NOMO-1 treated with dmso at 0.1 percent for 144 hours (cell line): ENCODE measurements around the gene MYO1D.

Experiments
- DNase-seq: peaks from one replicate; lab custom pipeline; 2025; ENCODE audit not compliant: unreplicated experiment; lab: John Stamatoyannopoulos, UW

MYO1D gene

DNA sequence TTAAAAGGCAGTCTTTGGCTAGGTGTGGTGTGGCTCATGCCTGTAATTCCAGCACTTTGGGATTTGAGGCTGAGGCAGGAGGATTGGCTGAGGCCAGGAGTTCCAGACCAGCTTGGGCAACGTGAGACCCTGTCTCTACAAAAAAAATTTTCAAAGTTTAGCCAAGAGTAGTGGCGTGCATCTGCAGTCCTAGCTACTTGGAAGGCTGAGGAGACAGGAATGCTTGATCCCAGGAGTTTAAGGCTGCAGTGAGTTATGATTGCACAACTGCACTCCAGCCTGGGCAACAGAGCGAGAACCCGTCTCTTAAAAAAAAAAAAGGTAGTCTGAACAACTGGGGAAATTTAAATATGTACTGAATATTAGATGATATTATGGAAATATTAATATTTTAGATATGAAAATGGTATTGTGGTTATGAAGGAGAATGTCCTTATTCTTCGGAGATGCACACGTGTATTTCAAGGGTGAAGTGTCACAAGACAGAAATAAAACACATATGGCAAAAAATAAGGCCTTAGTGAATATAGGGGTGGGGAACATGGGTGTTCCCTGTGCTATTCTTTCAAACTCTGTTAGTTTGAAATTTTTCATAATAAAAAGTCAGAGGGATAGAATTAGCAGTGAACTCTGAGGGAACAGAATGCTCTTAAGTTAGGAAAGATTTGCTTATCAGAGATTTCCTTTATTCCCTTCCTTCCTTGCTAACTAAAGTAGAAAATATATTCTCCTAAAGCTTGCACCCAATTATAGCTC is 245.4 kb downstream of the MYO1D start:
- no peak for DNase-seq

DNA sequence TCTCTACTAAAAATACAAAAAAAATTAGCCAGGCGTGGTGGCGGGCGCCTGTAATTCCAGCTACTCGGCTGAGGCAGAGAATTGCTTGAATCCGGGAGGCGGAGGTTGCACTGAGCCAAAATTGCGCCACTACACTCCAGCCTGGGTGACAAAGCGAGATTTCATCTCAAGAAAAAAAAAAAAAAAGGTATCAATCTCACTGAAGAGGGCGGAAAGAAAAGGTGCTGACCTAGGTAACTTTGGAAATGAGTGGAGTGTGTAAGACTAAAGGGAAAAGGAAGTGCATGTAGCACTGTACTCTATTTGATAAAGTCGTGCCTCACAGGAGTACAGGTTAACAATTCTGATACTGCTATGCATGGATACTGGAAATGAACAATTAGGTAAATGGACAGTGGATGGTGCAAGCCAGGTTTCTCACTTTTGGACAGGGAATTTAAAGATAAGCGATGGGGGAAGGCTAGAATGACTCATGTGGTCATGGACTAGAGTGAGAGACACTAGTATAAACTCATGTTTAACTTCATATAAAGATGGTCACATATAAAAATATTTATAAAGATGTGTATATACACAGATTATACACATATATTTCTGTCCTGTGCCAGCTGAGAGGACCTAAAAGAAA is 247.2 kb downstream of the MYO1D start:
- no peak for DNase-seq

DNA sequence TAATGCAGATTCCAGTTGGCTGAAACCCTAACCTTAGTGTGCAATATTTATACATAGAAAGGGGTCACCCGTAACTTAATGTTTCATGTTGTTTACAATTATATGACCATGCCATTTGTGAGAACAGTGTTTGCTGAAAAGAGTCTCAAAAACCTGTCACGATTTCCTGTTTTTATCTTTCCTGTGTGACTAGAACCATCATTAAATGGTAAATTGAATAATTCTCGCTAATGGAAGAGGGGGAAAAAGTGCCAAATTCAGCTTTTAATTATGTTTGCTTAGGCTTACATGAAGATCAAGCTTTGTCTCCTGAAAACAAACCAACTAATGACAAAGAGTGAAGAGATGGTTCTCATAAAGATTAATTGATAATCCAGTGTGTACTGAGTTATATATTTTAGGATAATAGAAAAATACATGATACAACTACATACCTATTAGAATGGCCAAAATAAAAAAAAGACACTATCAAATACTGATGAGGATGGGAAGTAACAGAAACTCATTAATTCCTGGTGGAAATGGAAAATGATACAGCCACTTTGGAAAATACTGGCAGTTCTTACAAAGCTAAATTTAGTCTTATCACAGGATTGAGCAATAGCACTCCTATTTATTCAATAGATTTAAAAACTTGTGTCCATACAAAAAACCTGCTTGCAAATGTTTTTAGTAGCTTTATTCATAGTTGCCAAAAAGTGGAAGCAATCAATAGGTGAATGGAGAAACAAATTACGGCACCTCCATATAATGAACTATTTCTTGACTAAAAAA is 248.5 kb downstream of the MYO1D start:
- no peak for DNase-seq

DNA sequence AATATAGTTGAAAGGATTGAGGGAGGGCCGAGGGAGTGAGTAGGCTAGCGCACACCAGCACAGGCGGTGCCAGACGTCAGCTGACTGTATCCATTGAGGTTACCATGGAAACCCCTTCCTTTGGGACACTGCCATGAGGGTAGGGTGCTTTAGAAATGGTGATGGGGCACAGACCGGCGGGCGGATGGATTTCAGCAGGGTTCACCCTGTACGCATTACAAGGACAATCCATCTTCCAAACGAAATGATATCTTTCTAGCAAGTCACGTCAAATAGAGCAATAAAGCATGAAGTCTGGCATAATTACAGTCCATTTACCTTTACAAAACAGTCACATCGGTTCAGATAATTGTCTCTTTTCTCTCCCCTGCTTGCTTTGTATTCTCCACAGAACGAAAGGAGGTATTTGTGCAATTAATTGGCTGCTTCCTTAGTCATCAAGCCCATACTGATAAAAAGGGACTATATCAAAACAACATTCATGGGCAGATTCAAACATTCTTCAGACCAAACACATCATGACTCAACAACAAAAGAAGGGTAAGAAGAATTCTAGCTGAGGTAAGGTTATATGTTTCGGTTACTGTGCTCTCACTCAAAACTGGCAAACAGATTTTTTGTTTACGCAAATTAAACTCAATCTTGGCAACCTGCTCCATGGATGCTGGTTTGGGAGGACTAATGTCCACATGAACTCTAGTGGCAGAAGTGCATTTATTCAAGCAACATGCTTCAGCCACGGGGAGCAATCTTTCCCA is 249.5 kb downstream of the MYO1D start:
- no peak for DNase-seq

DNA sequence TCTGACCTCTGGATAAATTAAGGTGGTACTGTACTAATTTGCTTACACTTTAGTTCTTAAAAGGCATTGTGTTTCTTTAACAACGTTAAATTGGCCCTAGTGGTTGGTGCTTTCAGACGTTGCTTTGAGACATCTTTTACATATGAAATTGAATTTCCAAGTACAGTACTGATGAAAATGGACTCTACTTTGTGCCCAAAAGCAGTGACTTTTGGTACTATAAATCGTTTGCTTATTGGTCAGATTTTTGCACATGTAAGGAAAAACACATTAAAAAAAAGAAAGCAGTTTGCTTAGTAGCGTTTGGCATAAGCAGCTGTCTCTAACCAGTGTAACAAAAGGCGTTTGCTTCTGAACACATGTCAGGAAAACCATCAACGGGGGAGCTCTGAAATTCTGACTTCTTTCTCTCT is 250.5 kb downstream of the MYO1D start:
- no peak for DNase-seq

DNA sequence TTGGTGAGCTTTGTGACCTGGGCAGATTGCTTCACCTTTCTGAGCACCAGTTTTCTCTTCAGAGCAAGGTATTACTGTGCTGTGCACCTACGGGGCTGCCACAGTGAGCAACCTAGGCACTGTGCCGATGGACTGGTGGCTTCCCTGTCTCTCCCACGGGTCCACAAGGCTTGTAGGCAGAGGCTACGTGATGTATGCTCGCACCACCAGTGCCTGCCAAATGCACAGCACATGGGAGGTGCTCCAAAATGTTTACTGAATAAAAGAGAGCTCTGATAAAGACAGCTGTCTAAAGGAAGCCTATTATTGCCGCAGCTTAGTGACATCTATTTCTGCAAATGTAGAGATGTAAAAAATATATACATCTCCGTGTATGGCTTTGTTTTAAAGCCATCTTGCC is 251.0 kb downstream of the MYO1D start:
- DNase-seq = no peak

DNA sequence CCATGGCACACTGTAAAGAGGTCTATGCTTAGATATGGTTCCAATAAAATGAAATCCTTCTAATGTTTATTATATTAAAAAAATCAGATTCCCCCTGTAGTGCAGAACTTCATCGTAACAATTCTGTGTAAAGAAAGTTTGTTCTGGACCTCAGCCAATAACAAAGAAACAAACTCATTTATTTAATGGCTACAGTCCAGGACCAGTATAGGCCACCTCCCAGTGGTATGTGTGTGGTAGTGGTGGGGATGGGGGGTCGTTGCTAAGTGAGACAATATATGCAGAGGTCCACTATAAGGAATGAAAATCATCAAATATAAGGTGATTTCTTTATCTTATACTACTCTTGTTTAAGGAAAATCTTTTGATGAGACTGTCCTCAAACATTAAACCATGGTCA is 253.7 kb downstream of the MYO1D start:
- no peak for DNase-seq

DNA sequence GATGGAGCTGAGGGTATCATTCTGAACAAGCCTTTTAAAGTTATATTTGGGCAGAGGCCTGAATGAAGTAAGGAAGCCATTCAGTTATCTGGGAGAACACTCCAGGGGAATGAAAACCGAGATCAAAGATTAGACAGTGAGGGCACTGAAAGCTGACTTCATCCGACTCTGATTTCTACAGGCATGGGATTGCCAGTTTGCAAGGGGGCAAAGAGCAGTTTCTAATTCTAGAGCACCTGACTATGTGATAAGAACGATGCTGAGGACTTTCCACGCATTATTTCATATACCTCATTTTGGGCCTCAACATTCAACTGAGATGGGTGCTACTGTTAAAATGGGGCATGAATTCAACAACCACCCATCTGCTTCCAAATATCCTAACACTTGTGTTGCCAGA is 254.4 kb downstream of the MYO1D start:
- no peak for DNase-seq

DNA sequence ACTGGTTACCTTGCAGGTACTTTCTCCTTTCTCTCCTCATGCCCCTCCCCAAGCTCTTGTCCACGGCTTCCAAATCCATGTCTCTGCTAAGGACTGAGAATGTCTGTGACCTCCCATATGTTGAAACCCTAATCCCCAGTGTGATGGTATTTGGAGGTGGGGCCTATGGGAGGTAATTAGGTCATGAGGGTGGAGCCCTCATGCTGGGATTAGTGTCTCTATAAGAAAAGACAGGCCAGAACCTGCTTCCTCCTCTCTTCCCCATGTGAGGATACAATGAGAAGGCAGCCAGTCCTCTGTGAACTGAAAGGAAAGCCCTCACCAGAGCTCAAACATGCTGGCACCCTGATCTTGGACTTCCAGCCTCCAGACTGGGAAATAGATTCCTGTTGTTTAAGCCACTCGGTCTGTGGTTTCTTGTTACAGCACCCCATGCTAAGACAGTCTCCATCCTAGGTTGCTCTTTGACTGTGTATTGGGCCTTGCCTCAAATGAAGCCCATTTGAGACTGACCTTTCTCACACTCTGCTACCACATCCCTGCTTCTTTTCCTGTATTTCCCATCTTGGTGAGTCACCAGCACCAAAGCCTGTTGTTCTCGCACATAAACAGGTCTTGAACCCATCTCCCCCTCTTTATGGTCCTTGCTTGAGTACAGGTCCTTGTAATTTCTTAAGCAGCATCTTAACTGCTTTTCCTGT is 255.2 kb downstream of the MYO1D start:
- no peak for DNase-seq

DNA sequence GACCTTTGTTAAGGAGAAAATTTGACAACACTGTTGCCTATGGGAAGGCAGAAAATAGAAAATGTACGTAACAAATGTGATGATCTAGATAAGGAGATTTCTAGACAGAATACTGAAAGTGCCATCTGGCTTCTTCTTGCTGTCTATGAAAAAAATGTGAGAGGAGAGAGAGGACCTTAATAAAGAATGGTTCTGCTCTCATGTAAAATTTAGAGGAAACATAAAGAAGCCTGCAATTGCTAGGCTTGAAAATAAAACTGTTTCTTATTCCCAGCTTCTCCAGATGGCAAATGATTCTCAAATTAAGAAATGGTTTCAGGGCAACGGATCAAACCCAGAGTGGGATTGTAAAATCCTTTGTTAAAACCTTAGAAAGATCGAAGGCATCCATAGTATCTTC is 261.6 kb downstream of the MYO1D start:
- DNase-seq = no peak

DNA sequence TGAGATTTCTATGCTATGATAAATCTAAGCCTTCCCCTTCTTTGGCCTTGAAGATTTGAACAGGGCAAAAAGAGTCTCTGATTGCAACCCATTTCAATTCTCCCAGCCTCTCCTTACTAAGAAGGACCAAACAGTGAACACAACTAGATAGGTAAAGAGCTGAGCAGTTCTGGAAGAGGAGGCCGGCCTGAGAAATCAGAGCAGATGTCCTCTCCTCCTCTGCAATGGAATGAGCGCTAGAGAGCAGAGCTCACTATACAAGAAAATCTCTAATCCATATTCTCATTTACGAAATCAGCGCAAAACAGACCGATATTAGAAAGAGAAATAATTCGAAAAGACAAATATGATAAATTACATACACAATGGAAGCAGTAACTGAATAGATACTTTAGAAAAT is 266.0 kb downstream of the MYO1D start:
- no peak for DNase-seq

DNA sequence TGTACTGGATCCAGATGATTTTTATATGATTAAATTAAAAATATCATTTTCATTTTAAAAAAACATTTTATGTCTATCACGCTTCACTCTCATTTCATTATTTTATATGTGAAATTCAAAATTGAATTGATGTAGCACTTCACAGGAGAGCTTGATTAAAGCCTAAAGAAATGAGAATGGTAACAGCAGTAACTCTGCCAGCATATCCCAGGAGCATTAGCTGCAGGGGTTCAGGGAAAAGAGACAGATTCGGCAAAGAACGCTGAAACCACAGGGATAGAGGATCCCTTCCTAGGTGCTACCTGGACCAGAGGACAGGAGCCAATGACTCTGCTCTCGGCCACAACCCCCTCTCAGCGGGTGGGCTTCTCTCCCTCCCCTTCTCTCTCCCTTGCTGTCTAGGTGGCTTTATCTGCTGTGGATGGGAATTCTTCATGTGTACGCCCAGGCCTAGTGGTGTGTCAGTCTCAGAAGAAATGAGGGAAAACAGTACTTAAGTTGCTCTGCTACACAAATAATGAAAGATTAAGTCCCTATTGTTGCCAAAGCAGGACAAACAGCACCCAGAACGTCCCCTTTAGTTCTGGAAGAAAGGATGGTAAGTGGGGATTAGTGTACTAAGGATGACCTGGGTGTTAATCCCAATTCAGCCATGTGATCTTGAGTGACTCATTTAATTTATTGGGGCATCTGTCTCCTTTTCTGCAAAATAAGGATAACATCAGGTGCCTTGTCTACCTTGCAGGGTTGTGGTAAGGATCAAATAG is 266.9 kb downstream of the MYO1D start:
- DNase-seq = no peak

DNA sequence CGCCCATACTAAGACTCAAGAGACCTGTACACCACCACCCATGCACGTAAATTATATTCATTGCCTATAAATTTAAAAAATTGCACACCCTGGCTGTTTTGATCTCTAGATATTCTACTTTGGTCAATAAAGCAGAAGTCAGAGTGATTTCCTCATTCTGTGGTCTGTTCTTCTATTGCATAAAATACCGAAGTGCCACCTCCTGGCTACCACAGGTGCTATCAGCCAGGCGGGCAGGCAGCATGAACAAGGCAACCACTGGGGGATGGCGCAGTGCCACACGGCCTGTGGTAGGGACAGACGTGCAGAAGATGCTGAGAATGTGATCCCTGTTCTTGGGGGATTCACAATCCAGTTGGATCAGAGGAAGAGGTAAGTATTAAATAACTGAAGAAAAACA is 267.8 kb downstream of the MYO1D start:
- DNase-seq = peak; percentile 65

DNA sequence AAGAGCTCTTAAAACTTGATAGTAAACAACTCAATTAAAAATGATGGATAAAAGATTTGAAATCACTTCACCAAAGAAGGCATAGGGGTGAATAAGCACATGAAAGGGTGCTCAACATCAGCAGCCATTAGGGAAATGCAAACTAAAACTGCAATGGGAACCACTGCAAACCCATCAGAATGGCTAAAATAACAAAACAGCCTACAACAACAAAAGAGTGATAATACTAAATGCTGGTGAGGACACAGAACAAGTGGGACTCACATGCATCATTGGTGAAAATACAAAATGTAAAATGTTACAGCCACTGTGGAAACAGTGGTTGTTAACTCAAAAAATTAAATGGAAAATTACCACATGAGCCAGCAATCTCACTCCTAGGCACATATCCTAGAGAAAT is 268.7 kb downstream of the MYO1D start:
- DNase-seq = no peak

DNA sequence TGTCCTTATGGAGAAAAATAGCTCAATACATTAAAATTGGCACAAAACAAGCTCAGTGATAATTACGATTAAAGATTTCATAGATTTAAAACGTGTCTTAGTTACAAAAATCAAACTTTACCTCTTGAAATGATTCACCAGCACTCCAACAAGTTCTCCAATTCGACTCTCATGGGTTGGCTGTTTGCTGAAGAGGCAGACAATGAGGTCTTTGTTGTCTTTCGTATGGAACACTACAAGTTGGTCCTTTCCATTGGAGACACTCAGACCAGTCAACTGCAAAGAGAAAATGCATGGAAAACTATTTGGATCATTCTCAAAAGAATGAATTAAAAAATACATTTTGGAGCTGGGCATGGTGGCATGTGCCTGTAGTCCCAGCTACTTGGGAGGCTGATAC is 272.0 kb downstream of the MYO1D start:
- DNase-seq = no peak

DNA sequence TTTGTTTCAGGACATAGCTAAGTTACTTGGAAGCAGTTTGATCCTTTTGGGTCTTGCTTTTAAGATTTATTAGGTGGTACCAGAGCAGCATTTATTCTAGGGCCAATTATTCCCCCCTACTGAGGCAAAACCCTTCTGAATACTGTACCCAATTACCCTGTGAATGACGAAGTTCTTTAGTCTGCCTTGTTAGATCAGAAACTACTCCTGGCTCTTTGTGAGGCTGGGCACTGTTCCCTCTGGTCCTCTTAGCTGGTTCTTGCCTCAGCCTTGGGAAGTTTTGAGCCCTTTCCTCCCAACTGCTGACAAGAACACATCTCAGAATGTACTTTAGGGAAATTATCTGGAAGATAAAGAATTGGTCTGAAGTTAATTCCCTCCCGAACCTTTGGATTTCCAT is 274.5 kb downstream of the MYO1D start:
- no peak for DNase-seq

DNA sequence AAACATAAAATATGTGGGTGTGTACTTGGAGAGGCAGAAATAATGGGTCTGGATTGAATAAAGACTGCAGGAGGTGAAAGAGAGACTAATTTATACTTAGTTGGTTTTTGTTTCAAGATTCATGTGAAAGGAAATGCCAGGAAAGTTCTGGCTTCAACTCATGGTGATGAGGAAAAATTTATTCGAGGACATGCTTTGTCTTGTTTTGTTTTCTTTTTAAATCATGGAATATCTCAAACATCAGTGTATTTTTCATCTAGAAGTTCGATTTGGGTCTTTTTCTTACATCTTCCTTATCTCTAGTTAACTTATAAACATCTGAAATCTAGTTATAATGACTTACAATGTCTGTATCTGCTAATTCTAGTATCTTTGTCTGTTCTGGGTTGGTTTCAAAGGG is 275.1 kb downstream of the MYO1D start:
- no peak for DNase-seq

DNA sequence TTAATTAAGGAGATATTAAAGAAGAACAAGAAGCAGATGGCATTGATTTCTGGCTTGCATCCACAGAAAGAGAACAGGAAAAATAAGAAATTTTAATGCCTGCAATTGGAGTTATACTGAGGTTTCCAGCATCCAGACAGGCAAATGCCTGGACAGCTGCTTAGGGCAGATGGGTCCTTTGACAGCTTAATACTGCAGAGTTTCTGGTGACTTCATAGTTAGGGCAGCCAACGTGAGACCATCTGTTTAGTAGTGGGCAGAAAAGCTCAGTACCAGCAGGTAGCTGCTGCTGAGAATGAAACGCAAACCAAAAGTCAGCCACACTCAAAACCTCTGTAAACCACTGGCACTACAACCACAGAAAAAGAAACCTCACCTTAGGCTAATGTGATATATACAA is 280.3 kb downstream of the MYO1D start:
- DNase-seq = no peak

DNA sequence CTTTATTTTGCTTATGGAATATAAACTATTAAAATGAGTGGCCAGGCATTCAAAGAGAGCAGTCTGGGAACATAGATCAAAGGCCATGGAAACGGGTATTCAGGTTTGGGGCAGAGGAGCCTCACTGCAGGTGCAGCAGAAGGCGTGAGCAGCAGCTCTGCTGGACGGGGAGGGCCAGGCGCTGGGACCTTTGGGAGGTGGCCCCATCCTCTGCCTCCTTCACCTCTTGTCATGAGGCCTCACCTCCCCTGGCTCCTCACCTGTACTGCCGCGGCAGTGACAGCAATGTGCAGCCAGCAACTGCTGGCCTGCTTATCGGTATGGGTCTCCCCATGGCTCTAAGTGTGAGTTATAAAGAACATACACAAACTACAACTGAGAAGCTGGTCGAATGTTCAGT is 280.7 kb downstream of the MYO1D start:
- DNase-seq = no peak

DNA sequence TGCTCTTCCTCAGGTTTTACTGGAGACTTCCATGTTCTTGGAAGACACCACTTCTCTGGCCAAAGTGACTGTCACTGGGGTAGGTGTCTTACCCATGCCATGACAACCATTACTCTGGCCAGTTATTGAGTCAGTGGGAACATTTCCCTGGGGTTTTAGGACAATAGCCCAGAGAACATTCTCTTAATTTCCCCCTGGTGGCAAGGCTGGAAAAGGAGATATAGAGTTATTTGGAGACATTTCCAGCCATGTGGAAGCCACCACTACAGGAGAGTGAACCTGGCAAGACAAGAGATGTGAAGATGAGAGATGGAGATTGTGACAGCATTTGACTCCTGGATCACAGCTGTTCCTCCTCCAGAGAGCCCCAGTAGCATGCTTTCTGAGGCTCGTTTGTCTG is 283.9 kb downstream of the MYO1D start:
- no peak for DNase-seq
